Left lung (tissue), 10 donors: Measurements from ENCODE around the gene RNF44. TPM values are rescaled to one million over a fixed set of nuclear protein-coding genes. Genes with fewer than 3 reads are reported as not detected.

ENCODE experiments used
- ATAC-seq: fragments of 200-7000 bp; cut with Tn5 transposase; one replicate; pipeline ENCODE4 v1.9.1; 2020; ENCODE audit warnings: moderate library complexity
- DNase-seq, 4 donors: peaks; one replicate each; pipeline ENCODE4 v3.0.0-alpha.2; 2013 to 2020
- H3K27ac ChIP-seq, 2 donors: fragments of 200-600 bp; sonication (generic) in 1 of 2; one replicate each; pipeline versions ENCODE4 v1.5.0 to v1.8.0; 2020 to 2021
- H3K27me3 ChIP-seq, 2 donors: fragments of 200-600 bp; sonication (generic) in 1 of 2; one replicate each; pipeline versions ENCODE4 v1.5.0 to v1.8.0; 2020 to 2021
- H3K36me3 ChIP-seq, 2 donors: fragments of 200-600 bp; sonication (generic) in 1 of 2; one replicate each; pipeline versions ENCODE4 v1.5.0 to v1.8.0; 2020 to 2021
- H3K4me1 ChIP-seq, 2 donors: fragments of 200-600 bp; one replicate each; pipeline ENCODE4 v1.8.0; 2021
- H3K4me3 ChIP-seq, 2 donors: fragments of 200-600 bp; sonication (generic) in 1 of 2; one replicate each; pipeline versions ENCODE4 v1.5.0 to v1.8.0; 2020 to 2021; ENCODE audit warnings: mild to moderate bottlenecking in 1 of 2
- H3K9me3 ChIP-seq, 2 donors: fragments of 200-600 bp; sonication (generic) in 1 of 2; one replicate each; pipeline versions ENCODE4 v1.5.0 to v1.8.0; 2020 to 2021
- intact Hi-C, 2 donors: fragments of 100-400 bp; cut with DNase I; formaldehyde crosslinking; loops; one replicate each; pipeline versions ENCODE4 v1.11.2 to v1.14.2; 2022
- polyA plus RNA-seq, 6 donors: library from polyadenylated mRNA; unstranded; fragments of 120-200 nt; gene quantifications; one replicate each; pipeline ENCODE4 v1.2.1, GENCODE V29; 2013; ENCODE audit not compliant: insufficient read length in 6 of 6
- total RNA-seq, 2 donors: library from RNA; stranded (reverse); fragmentation: NEBNext Ultra II Directional; extraction: Animal tissue kit (Norgen Biotek cat#: 25700); gene quantifications; one replicate each; pipeline ENCODE4 v1.2.1, GENCODE V29; 2021
- TF ChIP-seq, protein P1 (sequence below), 2 donors: fragments of 200-600 bp; sonication (generic) in 1 of 2; IDR thresholded peaks; one replicate each; pipeline versions ENCODE4 v1.5.0 to v1.8.0; 2021; ENCODE audit warnings: antibody characterized with exemption in 2 of 2
- donor health status: DM: no; HTN: yes; CAD: no.
- donor health status: DM: no; HTN: no; CAD: no.

RNF44 gene
- total and polyA plus RNA-seq, 8 donors = 37.6 to 61.7 (median 45.0) TPM

DNA sequence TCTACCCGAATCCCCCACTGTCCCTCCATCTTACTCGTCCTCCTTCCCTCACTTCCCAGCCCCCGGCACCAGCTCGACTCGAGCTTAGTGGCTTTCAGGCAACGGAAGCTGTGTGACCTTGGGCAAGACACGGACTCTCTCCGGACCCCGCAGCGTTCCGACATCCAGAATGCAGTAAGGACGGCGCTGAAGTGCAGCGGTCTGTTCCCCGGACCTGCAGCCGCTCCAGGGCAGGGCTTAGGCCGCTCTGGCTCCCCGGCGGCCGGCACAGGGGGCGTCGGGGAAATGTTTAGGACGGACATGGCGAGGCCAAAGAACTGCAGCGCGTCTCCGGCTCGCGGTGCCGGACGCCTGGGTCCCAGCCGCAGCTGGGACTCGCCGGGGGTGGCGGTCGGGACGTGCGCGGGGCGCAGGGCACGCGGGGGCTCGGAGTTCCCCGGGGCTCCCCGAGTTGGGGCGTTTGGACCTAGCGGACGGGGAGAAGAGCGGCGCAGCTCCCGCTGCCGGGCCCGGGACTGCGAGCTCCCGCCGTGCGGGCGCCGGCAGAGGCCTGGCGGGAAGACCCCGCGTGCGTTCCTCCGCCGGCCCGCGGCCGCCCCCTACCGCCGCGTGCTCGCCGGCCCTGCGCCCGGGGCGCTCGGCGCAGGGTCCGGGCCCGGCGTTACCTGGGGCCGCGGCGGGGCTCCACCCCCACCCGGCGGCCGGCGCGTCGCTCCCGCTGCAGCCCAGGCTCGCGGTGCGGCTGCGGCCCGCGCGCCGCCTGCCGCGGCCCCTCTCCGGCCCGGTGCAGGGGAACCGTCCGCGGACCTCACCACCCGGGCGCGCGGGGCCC lies 5.6 kb upstream of the RNF44 start:
- DNase-seq = peak in 1 of 4 donors; percentile 84
- peak overlapping the region; percentile 49 to 73 for H3K4me3 ChIP-seq
- H3K9me3 ChIP-seq = no peaks in the 10 kb centered on the region
- peak overlapping the region; percentile 53 to 94 for H3K27ac ChIP-seq
- TF ChIP-seq, protein P1, sequence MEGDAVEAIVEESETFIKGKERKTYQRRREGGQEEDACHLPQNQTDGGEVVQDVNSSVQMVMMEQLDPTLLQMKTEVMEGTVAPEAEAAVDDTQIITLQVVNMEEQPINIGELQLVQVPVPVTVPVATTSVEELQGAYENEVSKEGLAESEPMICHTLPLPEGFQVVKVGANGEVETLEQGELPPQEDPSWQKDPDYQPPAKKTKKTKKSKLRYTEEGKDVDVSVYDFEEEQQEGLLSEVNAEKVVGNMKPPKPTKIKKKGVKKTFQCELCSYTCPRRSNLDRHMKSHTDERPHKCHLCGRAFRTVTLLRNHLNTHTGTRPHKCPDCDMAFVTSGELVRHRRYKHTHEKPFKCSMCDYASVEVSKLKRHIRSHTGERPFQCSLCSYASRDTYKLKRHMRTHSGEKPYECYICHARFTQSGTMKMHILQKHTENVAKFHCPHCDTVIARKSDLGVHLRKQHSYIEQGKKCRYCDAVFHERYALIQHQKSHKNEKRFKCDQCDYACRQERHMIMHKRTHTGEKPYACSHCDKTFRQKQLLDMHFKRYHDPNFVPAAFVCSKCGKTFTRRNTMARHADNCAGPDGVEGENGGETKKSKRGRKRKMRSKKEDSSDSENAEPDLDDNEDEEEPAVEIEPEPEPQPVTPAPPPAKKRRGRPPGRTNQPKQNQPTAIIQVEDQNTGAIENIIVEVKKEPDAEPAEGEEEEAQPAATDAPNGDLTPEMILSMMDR (IDR thresholded peaks at IDR 0.05) = no peak
- peak; percentile 31 for ATAC-seq
- intact Hi-C loops = no loop called here
- H3K36me3 ChIP-seq = no peaks in the 10 kb centered on the region
- H3K4me1 ChIP-seq = peaks cover 21 to 67% of the 10 kb centered on the region in 2 donors
- H3K27me3 ChIP-seq = no peaks in the 10 kb centered on the region

- H3K27me3 ChIP-seq = no peaks in the 10 kb centered on the region
- H3K36me3 ChIP-seq = no peaks in the 10 kb centered on the region
- intact Hi-C loops = no loop called here
- H3K4me3 ChIP-seq = peak overlapping the region; percentile 49 to 73
- TF ChIP-seq, protein P1 (IDR thresholded peaks at IDR 0.05) = no peak
- ATAC-seq (no peak), DNase-seq (peak in 1 of 4 donors; percentile 87)
- H3K27ac ChIP-seq = peak overlapping the region; percentile 58 to 94
- H3K4me1 ChIP-seq = peaks cover 21 to 64% of the 10 kb centered on the region in 2 donors
- no peaks in the 10 kb centered on the region for H3K9me3 ChIP-seq
These were observed 5.0 kb upstream of the RNF44 start for GRCh38 chr5:176542135-176542595.

- ATAC-seq (peak; percentile 7), DNase-seq (peak in 3 of 4 donors; percentile 66 to 93 (median 84))
- no peaks in the 10 kb centered on the region for H3K9me3 ChIP-seq
- TF ChIP-seq, protein P1 (IDR thresholded peaks at IDR 0.05) = no peak
- H3K36me3 ChIP-seq = no peaks in the 10 kb centered on the region
- peaks cover 21 to 61% of the 10 kb centered on the region in 2 donors for H3K4me1 ChIP-seq
- H3K4me3 ChIP-seq = peak overlapping the region in 1 of 2 donors; percentile 73
- peak overlapping the region; percentile 58 to 94 for H3K27ac ChIP-seq
- intact Hi-C loops = no loop called here
- H3K27me3 ChIP-seq = no peaks in the 10 kb centered on the region
These were observed 4.3 kb upstream of the RNF44 start for GRCh38 chr5:176541338-176542134.

GRCh38 chr5:176540956-176541337 lies 3.7 kb upstream of the RNF44 start:
- H3K4me1 ChIP-seq = peaks cover 22 to 64% of the 10 kb centered on the region in 2 donors

More at GRCh38 chr5:176540956-176541337, 3.7 kb upstream of the RNF44 start:
- TF ChIP-seq, protein P1 (IDR thresholded peaks at IDR 0.05) = no peak
- DNase-seq (no peak), ATAC-seq (no peak)
- Histone ChIP-seq H3K36me3 (no peaks in the 10 kb centered on the region), H3K4me3 (no peak overlapping the region), H3K27ac (peak overlapping the region; percentile 58 to 94), H3K9me3 (no peaks in the 10 kb centered on the region), H3K27me3 (no peaks in the 10 kb centered on the region)
- intact Hi-C loops = no loop called here
